KG1 (cell line): ENCODE results near the gene RHBDF1.
"Not testable (repeated sequence)": the region's sequence is repeated elsewhere in the genome, so short reads cannot be mapped to it uniquely, and the experiment has no call there.

Experiments used
- DNase-seq: peaks from one replicate; lab custom pipeline; 2025; lab: John Stamatoyannopoulos, UW

RHBDF1 gene

GRCh38 chr16:58491-59439 lies 13.7 kb downstream of the RHBDF1 start:
- DNase-seq, result no peak

- no peak for DNase-seq
These were observed 14.7 kb downstream of the RHBDF1 start for GRCh38 chr16:57711-58110.

GRCh38 chr16:56231-56927 lies 16.1 kb downstream of the RHBDF1 start:
- no peak for DNase-seq

- DNase-seq, result no peak
These were observed 16.8 kb downstream of the RHBDF1 start for GRCh38 chr16:55571-56136.

- DNase-seq, result no peak
These were observed 18.2 kb downstream of the RHBDF1 start for GRCh38 chr16:54237-54581.

GRCh38 chr16:53346-54236 lies 18.8 kb downstream of the RHBDF1 start, which contains the start of the genes POLR3K and SNRNP25:
Gene POLR3K, minus strand, starts transcription at chr16:53608. Its CDS starts 22 bp downstream, at chr16:53586.
Gene SNRNP25, plus strand, starts transcription at chr16:53828. Its CDS starts 189 bp downstream, at chr16:54017.
- peak; percentile 93 for DNase-seq

- DNase-seq, result no peak
These were observed 21.5 kb downstream of the RHBDF1 start for GRCh38 chr16:50769-51591.

GRCh38 chr16:47234-47633 lies 25.2 kb downstream of the RHBDF1 start:
- no peak for DNase-seq

GRCh38 chr16:46510-46909 lies 25.9 kb downstream of the RHBDF1 start:
- not testable (repeated sequence) for DNase-seq

- DNase-seq, result no peak
These were observed 27.0 kb downstream of the RHBDF1 start for GRCh38 chr16:45454-45853.

GRCh38 chr16:44655-45054 lies 27.8 kb downstream of the RHBDF1 start:
- DNase-seq, result no peak

- no peak for DNase-seq
These were observed 29.1 kb downstream of the RHBDF1 start for GRCh38 chr16:43294-43693.

GRCh38 chr16:42691-43090 lies 29.7 kb downstream of the RHBDF1 start:
- no peak for DNase-seq

- no peak for DNase-seq
These were observed 30.4 kb downstream of the RHBDF1 start for GRCh38 chr16:42069-42457.

- no peak for DNase-seq
These were observed 30.9 kb downstream of the RHBDF1 start for GRCh38 chr16:41439-42068.

- DNase-seq, result no peak
These were observed 33.2 kb downstream of the RHBDF1 start for GRCh38 chr16:38941-39892.

- not testable (repeated sequence) for DNase-seq
These were observed 34.2 kb downstream of the RHBDF1 start for GRCh38 chr16:38206-38605.

GRCh38 chr16:37511-37910 lies 34.9 kb downstream of the RHBDF1 start:
- DNase-seq, result no peak

- DNase-seq, result no peak
These were observed 36.0 kb downstream of the RHBDF1 start for GRCh38 chr16:36336-36984.
